Activated CD4-positive, CD25-positive, alpha-beta regulatory T cell treated with anti-CD3 and anti-CD28 coated beads, Interleukin-2, amount 50 U/mL, for 72 hours (primary cell): ENCODE results near the gene GGACT.

Source experiments
- DNase-seq: peaks from one replicate; pipeline ENCODE4 v3.0.0; 2021

Gene GGACT

GRCh38 chr13:100508996-100509395 lies 79.6 kb downstream of the GGACT start:
- no peak for DNase-seq

GRCh38 chr13:100508455-100508854 lies 80.1 kb downstream of the GGACT start:
- no peak for DNase-seq

GRCh38 chr13:100506600-100507422 lies 81.8 kb downstream of the GGACT start:
- no peak for DNase-seq

GRCh38 chr13:100506154-100506553 lies 82.4 kb downstream of the GGACT start:
- DNase-seq: no peak

GRCh38 chr13:100503622-100504021 lies 85.0 kb downstream of the GGACT start:
- no peak for DNase-seq

GRCh38 chr13:100502446-100502845 lies 86.1 kb downstream of the GGACT start:
- no peak for DNase-seq

GRCh38 chr13:100497389-100497788 lies 91.2 kb downstream of the GGACT start:
- DNase-seq: no peak

DNA sequence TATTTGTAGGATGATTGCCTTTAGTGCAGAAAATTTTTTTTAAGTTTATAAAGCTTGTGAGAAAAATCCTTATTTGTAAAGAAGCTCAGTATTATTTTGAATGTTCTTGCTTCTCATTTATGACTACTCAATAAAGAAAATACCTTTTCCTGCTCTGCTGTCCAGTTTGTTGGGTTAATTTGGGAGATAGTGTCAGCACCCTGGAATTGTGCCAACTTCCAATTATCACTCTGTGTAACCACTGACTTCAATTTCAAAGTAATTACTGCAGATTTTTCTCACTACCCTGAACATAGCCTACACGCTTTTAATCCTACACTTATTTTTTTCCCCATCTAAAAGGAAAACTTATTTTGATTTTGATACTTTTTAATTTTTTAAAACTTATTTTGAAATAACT lies 93.1 kb downstream of the GGACT start:
- DNase-seq: no peak

GRCh38 chr13:100493418-100493817 lies 95.2 kb downstream of the GGACT start:
- DNase-seq: no peak

- no peak for DNase-seq
Measured at GRCh38 chr13:100491164-100491842, 97.3 kb downstream of the GGACT start.

DNA sequence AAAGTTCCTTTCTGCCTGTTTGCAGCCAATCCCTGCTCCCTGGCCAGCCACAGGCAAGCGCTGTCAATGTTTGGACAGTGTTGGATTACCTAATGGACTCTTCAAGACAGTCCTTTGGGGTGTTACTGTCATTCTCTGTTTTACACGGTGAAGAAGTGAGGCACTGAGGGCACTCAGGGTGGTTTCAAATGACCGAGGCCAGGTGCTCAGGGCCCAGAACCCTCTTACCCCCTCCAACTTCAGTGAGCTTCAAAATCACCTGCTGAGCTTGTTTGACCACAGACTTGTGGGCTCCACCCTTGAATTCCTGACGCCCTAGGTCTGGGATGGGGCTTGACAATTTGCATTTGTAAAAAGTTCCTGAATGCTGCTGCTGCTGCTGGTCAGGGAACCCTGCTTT lies 97.9 kb downstream of the GGACT start:
- DNase-seq: no peak

DNA sequence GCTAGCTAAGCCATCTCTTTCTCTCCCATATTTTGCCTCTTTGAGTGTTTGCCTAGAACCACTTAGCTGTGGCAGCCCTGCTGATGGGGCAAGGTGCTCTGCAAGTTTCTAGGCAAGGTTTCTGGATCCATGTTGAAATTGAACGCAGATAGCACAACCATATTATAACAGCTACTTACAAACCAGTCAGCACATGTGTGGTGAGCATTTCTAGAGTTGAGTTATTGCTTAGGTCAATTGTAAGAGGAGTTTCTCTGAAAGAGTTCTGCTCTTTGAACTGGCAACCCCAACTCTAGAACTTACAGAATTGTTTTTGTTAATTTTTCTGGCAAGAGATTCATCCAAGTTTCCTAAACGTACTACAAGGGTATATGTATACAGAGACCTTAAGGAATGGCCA lies 103.3 kb downstream of the GGACT start:
- DNase-seq: no peak

DNA sequence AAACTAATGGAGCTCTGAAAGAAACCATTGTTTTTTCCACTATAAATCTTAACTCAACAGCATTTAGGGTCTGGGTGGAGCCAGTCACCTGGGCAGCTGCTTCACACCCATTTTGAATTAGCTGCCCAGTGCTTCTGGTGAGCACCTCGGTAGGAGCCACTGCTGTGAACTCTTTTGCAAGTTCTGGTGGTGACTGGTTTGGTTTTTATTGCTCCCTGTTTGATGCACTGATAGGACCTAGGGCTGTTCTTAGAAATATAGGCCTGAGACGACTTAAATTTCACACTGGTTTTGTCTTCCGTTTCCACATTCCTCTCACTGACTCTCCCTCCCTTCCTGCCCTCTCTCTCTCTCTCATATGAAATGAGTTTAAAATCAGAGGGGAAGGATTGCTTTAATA lies 103.9 kb downstream of the GGACT start:
- no peak for DNase-seq

DNA sequence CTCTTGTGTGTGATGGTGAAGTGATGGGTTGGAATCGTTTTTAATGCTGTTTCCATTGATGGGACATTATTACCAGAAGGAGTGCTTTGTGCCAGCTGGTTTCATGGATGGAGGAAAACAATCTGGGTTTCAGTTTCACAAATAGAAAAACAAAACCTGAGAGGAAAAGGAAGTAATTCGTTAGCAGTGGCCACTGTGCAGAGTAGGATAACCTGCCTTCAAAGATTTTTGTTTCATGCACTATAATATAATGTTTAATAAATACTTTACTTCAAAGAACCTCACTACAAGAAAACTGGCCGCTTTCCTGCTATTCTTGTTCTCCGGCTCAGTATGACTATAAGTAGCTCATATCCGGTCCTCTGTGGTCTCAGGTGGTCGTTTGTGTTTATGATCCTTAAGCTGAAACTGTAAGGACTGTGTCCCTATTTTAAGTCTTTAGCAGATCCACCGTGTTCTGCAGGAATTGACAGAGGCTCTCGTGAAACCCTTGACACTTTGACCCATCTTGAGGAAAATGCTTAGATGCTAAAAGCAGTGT lies 104.7 kb downstream of the GGACT start:
- DNase-seq: no peak

- DNase-seq: no peak
Measured at GRCh38 chr13:100483139-100483538, 105.5 kb downstream of the GGACT start.

DNA sequence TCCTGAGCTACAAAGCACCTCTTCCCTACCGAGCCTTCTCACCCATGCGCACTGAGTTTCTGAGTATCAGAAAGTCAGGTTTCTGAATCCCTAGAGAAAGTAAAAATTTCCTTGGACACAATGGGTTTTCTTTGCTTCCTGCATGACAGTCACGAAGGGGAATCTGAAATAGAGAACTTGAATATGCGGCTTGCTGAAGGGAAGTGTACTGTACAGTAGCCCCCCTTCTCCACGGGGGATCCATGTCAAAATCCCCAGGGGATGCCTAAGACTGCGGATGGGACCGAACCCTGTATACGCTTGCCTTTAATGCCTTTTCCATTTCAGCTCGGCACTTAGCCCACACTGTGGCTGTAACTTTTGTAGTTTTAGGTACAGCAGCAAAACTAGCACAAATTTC lies 107.9 kb downstream of the GGACT start:
- no peak for DNase-seq
